Right lobe of liver (tissue), 6 donors: ENCODE results near the gene ATXN1. TPM values are rescaled to one million over a fixed set of nuclear protein-coding genes. Genes with fewer than 3 reads are reported as not detected.
"Not testable (repeated sequence)": the region's sequence is repeated elsewhere in the genome, so short reads cannot be mapped to it uniquely, and the experiment has no call there.

Source experiments
- ATAC-seq, 4 donors: fragments of 200-7000 bp; cut with Tn5 transposase; one replicate each; pipeline ENCODE4 v1.9.1; 2020; ENCODE audit warnings: mild to moderate bottlenecking in 4 of 4, moderate library complexity in 4 of 4
- DNase-seq, 3 donors: peaks; one replicate each; pipeline ENCODE4 v3.0.0-alpha.2; 2020
- H3K27ac ChIP-seq, 3 donors: fragments of 200-600 bp; one replicate each; pipeline ENCODE4 v1.8.0; 2022
- H3K27me3 ChIP-seq, 2 donors: fragments of 200-600 bp; one replicate each; pipeline ENCODE4 v1.8.0; 2022
- H3K36me3 ChIP-seq, 4 donors: fragments of 200-600 bp; sonication (generic) in 1 of 4; one replicate each; pipeline versions ENCODE4 v1.5.1 to v1.8.0; 2017 to 2022; ENCODE audit warnings: control low read depth in 1 of 4
- H3K4me1 ChIP-seq, 4 donors: fragments of 200-600 bp; sonication (generic) in 1 of 4; one replicate each; pipeline versions ENCODE4 v1.5.1 to v1.8.0; 2017 to 2022; ENCODE audit warnings: control low read depth in 1 of 4
- H3K4me3 ChIP-seq, 3 donors: fragments of 200-600 bp; one replicate each; pipeline ENCODE4 v1.8.0; 2022
- H3K9me3 ChIP-seq, 4 donors: fragments of 200-600 bp; sonication (generic) in 1 of 4; one replicate each; pipeline versions ENCODE4 v1.5.1 to v1.8.0; 2017 to 2022; ENCODE audit warnings: control low read depth in 1 of 4
- CTCF ChIP-seq, 4 donors: fragments of 200-600 bp in 3 of 4; fragments of 450-650 bp in 1 of 4; IDR thresholded peaks; one replicate each; pipeline versions ENCODE4 v1.5.1 to v1.8.0; 2016 to 2022; ENCODE audit warnings: antibody characterized with exemption in 4 of 4, mild to moderate bottlenecking in 2 of 4
- POLR2A ChIP-seq: fragments of 450-650 bp; IDR thresholded peaks from one replicate; pipeline ENCODE4 v1.6.1; 2017; ENCODE audit warnings: antibody characterized with exemption, mild to moderate bottlenecking
- WGBS: methylation state at CpG from one replicate; pipeline ENCODE4 v1.1.6; 2018; ENCODE audit warnings: low coverage, low lambda C conversion rate; ENCODE audit not compliant: insufficient coverage; ENCODE audit errors: missing lambda C conversion rate; 5-methylcytosine and 5-hydroxymethylcytosine counted together
- intact Hi-C, 2 donors: fragments of 100-400 bp; cut with DNase I; formaldehyde crosslinking; loops; one replicate each; pipeline versions ENCODE4 v1.11.2 to v1.14.1; 2022
- total RNA-seq, 6 experiments: library from RNA; depleted of rRNA in 2 of 6; stranded (reverse); fragments of >200 nt in 2 of 6; fragmentation: NEBNext Ultra II Directional in 3 of 6; extraction: Animal tissue kit (Norgen Biotek cat#: 25700) in 3 of 6; gene quantifications; one replicate each; pipeline versions ENCODE4 v1.1.0 to v1.2.4, GENCODE V29; 2016 to 2023
- donor health status: DM: no; HTN: yes; CAD: no.
- donor health status: DM: no; HTN: no; CAD: no.
- donor health status: DM: no; HTN: no; CAD: no.
- donor health status: DM: no; HTN: yes; CAD: no.
- donor health status: DM: no; HTN: yes; CAD: no.

ATXN1 gene
- total RNA-seq, 6 experiments from 2014 or later: 23.2 to 28.7 (median 25.0) TPM

- Histone ChIP-seq H3K4me1 (peaks cover 0 to 10% (median 4%) of the 10 kb centered on the region in 4 donors), H3K36me3 (no peaks in the 10 kb centered on the region), H3K4me3 (no peak overlapping the region), H3K27ac (no peak overlapping the region), H3K9me3 (no peaks in the 10 kb centered on the region), H3K27me3 (no peaks in the 10 kb centered on the region)
- ATAC-seq (no peak), DNase-seq (no peak)
- 93% methylated on average over 5 of the region's 5 CpGs for WGBS
- TF ChIP-seq POLR2A (no peak), CTCF (IDR thresholded peaks at IDR 0.05) (no peak)
- intact Hi-C loops: no loop called here
Measured at GRCh38 chr6:16380220-16380809, 380.9 kb downstream of the ATXN1 start.

GRCh38 chr6:16378360-16378759 is 382.9 kb downstream of the ATXN1 start:
- H3K9me3 ChIP-seq, ATAC-seq, H3K27me3 ChIP-seq, H3K36me3 ChIP-seq, H3K27ac ChIP-seq, DNase-seq, H3K4me3 ChIP-seq, intact Hi-C loops, H3K4me1 ChIP-seq: not testable (repeated sequence)
- 100% methylated on average over 4 of the region's 4 CpGs for WGBS

- TF ChIP-seq CTCF (IDR thresholded peaks at IDR 0.05) (no peak), POLR2A (no peak)
- no peaks in the 10 kb centered on the region for H3K9me3 ChIP-seq
- DNase-seq (no peak), ATAC-seq (no peak)
- H3K4me3 ChIP-seq: no peak overlapping the region
- H3K36me3 ChIP-seq: no peaks in the 10 kb centered on the region
- 97% methylated on average over 9 of the region's 9 CpGs for WGBS
- H3K27me3 ChIP-seq: no peaks in the 10 kb centered on the region
- intact Hi-C loops: no loop called here
- H3K27ac ChIP-seq: no peak overlapping the region
- H3K4me1 ChIP-seq: no peaks in the 10 kb centered on the region
Measured at GRCh38 chr6:16377470-16377869, 383.8 kb downstream of the ATXN1 start.

- no peaks in the 10 kb centered on the region for H3K36me3 ChIP-seq
- no peak for ATAC-seq
- no peak for DNase-seq
- no peak overlapping the region for H3K4me3 ChIP-seq
- H3K4me1 ChIP-seq: no peaks in the 10 kb centered on the region
- WGBS: 90% methylated on average over 3 of the region's 3 CpGs
- no peaks in the 10 kb centered on the region for H3K27me3 ChIP-seq
- TF ChIP-seq POLR2A: no peak
- TF ChIP-seq CTCF (IDR thresholded peaks at IDR 0.05): no peak
- intact Hi-C loops: no loop called here
- no peak overlapping the region for H3K27ac ChIP-seq
- H3K9me3 ChIP-seq: no peaks in the 10 kb centered on the region
Measured at GRCh38 chr6:16375843-16376242, 385.4 kb downstream of the ATXN1 start.

GRCh38 chr6:16375206-16375605 is 386.1 kb downstream of the ATXN1 start:
- intact Hi-C loops: no loop called here

More at GRCh38 chr6:16375206-16375605, 386.1 kb downstream of the ATXN1 start:
- Histone ChIP-seq H3K4me1 (no peaks in the 10 kb centered on the region), H3K9me3 (no peaks in the 10 kb centered on the region), H3K36me3 (no peaks in the 10 kb centered on the region), H3K27me3 (no peaks in the 10 kb centered on the region), H3K27ac (no peak overlapping the region), H3K4me3 (no peak overlapping the region)
- DNase-seq: no peak
- 100% methylated on average over 1 of the region's 1 CpG for WGBS
- TF ChIP-seq POLR2A (no peak), CTCF (IDR thresholded peaks at IDR 0.05) (no peak)
- ATAC-seq: no peak
